Heart left ventricle (tissue), 16 donors: ENCODE measurements around the gene RHBDF2. TPM values are rescaled to one million over a fixed set of nuclear protein-coding genes. Genes with fewer than 3 reads are reported as not detected.

Experiments
- ATAC-seq, 4 donors: fragments of 200-7000 bp; cut with Tn5 transposase; one replicate each; pipeline ENCODE4 v1.9.1; 2020 to 2022; ENCODE audit warnings: moderate library complexity in 4 of 4, mild to moderate bottlenecking in 3 of 4, moderate number of reproducible peaks in 1 of 4
- DNase-seq, 5 donors: peaks; one replicate each; pipeline ENCODE4 v3.0.0-alpha.2; 2020
- H3K27ac ChIP-seq, 12 donors: fragments of 200-600 bp; sonication (generic) in 4 of 12; one replicate each; pipeline versions ENCODE4 v1.5.0 to v1.8.0; 2016 to 2022; ENCODE audit warnings: mild to moderate bottlenecking in 2 of 12
- H3K27me3 ChIP-seq, 9 donors: fragments of 200-600 bp; sonication (generic) in 2 of 9; one replicate each; pipeline versions ENCODE4 v1.5.1 to v1.8.0; 2016 to 2022; ENCODE audit warnings: mild to moderate bottlenecking in 3 of 9
- H3K36me3 ChIP-seq, 9 donors: fragments of 200-600 bp; sonication (generic) in 2 of 9; one replicate each; pipeline versions ENCODE4 v1.5.0 to v1.8.0; 2018 to 2022; ENCODE audit warnings: mild to moderate bottlenecking in 2 of 9
- H3K4me1 ChIP-seq, 12 donors: fragments of 200-600 bp; sonication (generic) in 4 of 12; one replicate each; pipeline versions ENCODE4 v1.5.0 to v1.8.0; 2016 to 2022; ENCODE audit warnings: mild to moderate bottlenecking in 3 of 12
- H3K4me3 ChIP-seq, 12 donors: fragments of 200-600 bp; sonication (generic) in 4 of 12; one replicate each; pipeline versions ENCODE4 v1.5.0 to v1.8.0; 2017 to 2022; ENCODE audit warnings: mild to moderate bottlenecking in 9 of 12, moderate library complexity in 4 of 12
- H3K9me3 ChIP-seq, 12 donors: fragments of 200-600 bp; sonication (generic) in 4 of 12; one replicate each; pipeline versions ENCODE4 v1.5.0 to v1.8.0; 2016 to 2022; ENCODE audit warnings: mild to moderate bottlenecking in 1 of 12
- POLR2A ChIP-seq, 2 donors: fragments of 450-650 bp; IDR thresholded peaks; one replicate each; pipeline ENCODE4 v1.6.1; 2017; ENCODE audit warnings: antibody characterized with exemption in 2 of 2, mild to moderate bottlenecking in 2 of 2, moderate library complexity in 2 of 2
- WGBS, 4 donors: extraction: QIAGEN DNeasy Blood & Tissue Kit in 2 of 4; methylation state at CpG; one replicate each; pipeline versions ENCODE4 v1.1.5 to v1.1.7; 2013 to 2018; 5-methylcytosine and 5-hydroxymethylcytosine counted together
- intact Hi-C, 10 donors: fragments of 100-400 bp; cut with DNase I; formaldehyde crosslinking; loops; one replicate each; pipeline versions ENCODE4 v1.11.1 to v1.14.2; 2022
- polyA plus RNA-seq, 2 donors: library from polyadenylated mRNA; stranded (reverse); fragments of 200-250 nt; gene quantifications; one replicate each; pipeline ENCODE4 v1.2.3, GENCODE V29; 2013
- total RNA-seq, 9 donors: library from RNA; depleted of rRNA in 2 of 9; stranded (reverse); fragments of >200 nt in 2 of 9; fragmentation: NEBNext Ultra II Directional in 3 of 9; extraction: Animal tissue kit (Norgen Biotek cat#: 25700) in 3 of 9; gene quantifications; one replicate each; pipeline versions ENCODE4 v1.1.0 to v1.2.4, GENCODE V29; 2016 to 2023
- TF ChIP-seq, protein P1 (sequence below), 12 donors: fragments of 200-600 bp; sonication (generic) in 4 of 12; IDR thresholded peaks; one replicate each; pipeline versions ENCODE4 v1.5.0 to v1.8.0; 2018 to 2022; ENCODE audit warnings: antibody characterized with exemption in 12 of 12, mild to moderate bottlenecking in 5 of 12
- donor health status: ischemic (EF 13 %, LVEDD 7.1; RV severe dilation, severe dysfunction).
- donor health status: healthy with polysubstance abuse.
- donor health status: DM: no; HTN: yes; CAD: no.
- donor health status: DM: no; HTN: no; CAD: no.
- donor health status: ischemic (EF 25% LVEDD 6.9; RV normal size, moderate dysfunction).
- donor health status: ischemic (EF 25% LVEDD 5.7; RV mildly dilated, moderate dysfunction).
- donor health status: healthy.
- donor health status: DM: yes; HTN: yes; CAD: no.
- donor health status: ischemic (EF 35%, LVEDD 5.7; RV mildly dilated, moderate dysfunction).
- donor health status: nonischemic (EF 11% LVEDD 7.7; RV severe dilation, severe dysfunction).
- donor health status: DM: yes; HTN: yes; CAD: no.
- donor health status: PGD.
- donor health status: ischemic (EF 29% LVEDD 5.4; RV normal size, mild dysfunction).
- donor health status: nonischemic (EF 23%, LVEDD 6.1; RV moderate dilation, normal function).

Gene RHBDF2
- total and polyA plus RNA-seq, 11 donors = 6.3 to 49.4 (median 14.1) TPM

- Histone ChIP-seq H3K27me3 (peaks cover 0 to 28% (median 0%) of the 10 kb centered on the region in 9 donors), H3K36me3 (no peaks in the 10 kb centered on the region), H3K4me1 (peaks cover 13 to 87% (median 58%) of the 10 kb centered on the region in 12 donors), H3K27ac (peak overlapping the region in 1 of 12 donors; percentile 81), H3K9me3 (no peaks in the 10 kb centered on the region), H3K4me3 (no peak overlapping the region)
- DNase-seq (no peak), ATAC-seq (no peak)
- TF ChIP-seq POLR2A (IDR thresholded peaks at IDR 0.05) = no peak
- TF ChIP-seq, protein P1, sequence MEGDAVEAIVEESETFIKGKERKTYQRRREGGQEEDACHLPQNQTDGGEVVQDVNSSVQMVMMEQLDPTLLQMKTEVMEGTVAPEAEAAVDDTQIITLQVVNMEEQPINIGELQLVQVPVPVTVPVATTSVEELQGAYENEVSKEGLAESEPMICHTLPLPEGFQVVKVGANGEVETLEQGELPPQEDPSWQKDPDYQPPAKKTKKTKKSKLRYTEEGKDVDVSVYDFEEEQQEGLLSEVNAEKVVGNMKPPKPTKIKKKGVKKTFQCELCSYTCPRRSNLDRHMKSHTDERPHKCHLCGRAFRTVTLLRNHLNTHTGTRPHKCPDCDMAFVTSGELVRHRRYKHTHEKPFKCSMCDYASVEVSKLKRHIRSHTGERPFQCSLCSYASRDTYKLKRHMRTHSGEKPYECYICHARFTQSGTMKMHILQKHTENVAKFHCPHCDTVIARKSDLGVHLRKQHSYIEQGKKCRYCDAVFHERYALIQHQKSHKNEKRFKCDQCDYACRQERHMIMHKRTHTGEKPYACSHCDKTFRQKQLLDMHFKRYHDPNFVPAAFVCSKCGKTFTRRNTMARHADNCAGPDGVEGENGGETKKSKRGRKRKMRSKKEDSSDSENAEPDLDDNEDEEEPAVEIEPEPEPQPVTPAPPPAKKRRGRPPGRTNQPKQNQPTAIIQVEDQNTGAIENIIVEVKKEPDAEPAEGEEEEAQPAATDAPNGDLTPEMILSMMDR (IDR thresholded peaks at IDR 0.05) = no peak
- intact Hi-C loops = loop anchor here in 1 of 10 donors (2.0 kb wide), 1 partner anchor 15 kb away; no protein-coding TSS in a partner anchor
- 88 to 94% (median 90%) methylated on average over 10 of the region's 10 CpGs for WGBS, 4 donors
Observed at GRCh38 chr17:76541739-76542454, 40.7 kb upstream of the RHBDF2 start.

- Histone ChIP-seq H3K36me3 (no peaks in the 10 kb centered on the region), H3K4me3 (peak overlapping the region in 11 of 12 donors; percentile 12 to 53 (median 44)), H3K27ac (peak overlapping the region in 11 of 12 donors; percentile 58 to 81 (median 76)), H3K9me3 (no peaks in the 10 kb centered on the region), H3K4me1 (peaks cover 13 to 82% (median 55%) of the 10 kb centered on the region in 12 donors), H3K27me3 (peaks cover 0 to 38% (median 0%) of the 10 kb centered on the region in 9 donors)
- ATAC-seq = peak; percentile 91 to 97 (median 93)
- intact Hi-C loops = loop anchor here in 1 of 10 donors (2.0 kb wide), 1 partner anchor 14 kb away; no protein-coding TSS in a partner anchor
- WGBS, 4 donors = 6 to 12% (median 8%) methylated on average over 13 to 27 of the region's 27 CpGs
- TF ChIP-seq, protein P1 (IDR thresholded peaks at IDR 0.05) = peak in 5 of 12 donors; percentile 9 to 55 (median 39)
- peak in 1 of 2 donors; percentile 48 for TF ChIP-seq POLR2A (IDR thresholded peaks at IDR 0.05)
- DNase-seq = peak; percentile 93 to 97 (median 96)
Observed at GRCh38 chr17:76540381-76541300, 39.4 kb upstream of the RHBDF2 start.

DNA sequence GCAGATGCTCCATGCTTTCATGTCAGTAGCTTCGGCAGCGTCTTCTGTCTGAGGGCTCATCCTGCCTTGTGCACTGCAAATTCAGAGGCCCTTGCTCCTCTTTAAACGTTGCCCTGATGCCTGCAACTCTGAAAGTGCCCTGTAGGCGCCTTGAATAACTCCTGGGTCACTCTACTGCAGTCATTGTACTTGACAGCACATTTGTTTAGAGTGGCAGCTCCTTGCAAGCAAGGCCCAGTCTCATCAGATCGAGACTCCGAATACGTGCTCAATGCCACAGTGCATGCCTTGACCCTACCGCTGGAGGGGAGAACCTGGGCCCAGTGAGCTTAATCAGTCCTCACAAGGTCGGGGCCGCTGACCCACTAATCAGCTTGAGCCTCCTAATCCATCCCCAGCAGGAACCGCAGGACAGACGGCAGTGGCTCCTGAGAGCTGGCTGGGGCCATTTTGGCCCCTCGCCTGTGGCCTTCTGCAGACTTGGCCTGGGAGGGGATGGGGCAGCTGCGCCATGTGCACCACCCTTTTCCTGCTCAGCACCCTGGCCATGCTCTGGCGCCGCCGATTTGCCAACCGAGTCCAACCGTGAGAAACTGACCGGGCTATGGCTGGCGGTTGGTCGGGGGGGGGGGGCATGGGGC lies 38.5 kb upstream of the RHBDF2 start, which contains the start of gene PRCD:
Gene PRCD, plus strand, starts transcription at position 414 of the 641 bp plus-strand sequence. Its CDS starts 98 bp downstream, at position 512.
- H3K4me3 ChIP-seq = peak within 1 kb of the TSS in 11 of 12 donors; percentile 12 to 74 (median 58)
- 68 to 85% (median 75%) methylated on average over 17 to 22 of the region's 22 CpGs for WGBS, 4 donors
- peaks cover 0 to 38% (median 0%) of the 10 kb centered on the region in 9 donors for H3K27me3 ChIP-seq
- H3K27ac ChIP-seq = peak within 1 kb of the TSS in 11 of 12 donors; percentile 58 to 90 (median 86)
- peaks cover 9 to 82% (median 50%) of the 10 kb centered on the region in 12 donors for H3K4me1 ChIP-seq
- no peak for ATAC-seq
- intact Hi-C loops = loop anchor here in 1 of 10 donors (2.0 kb wide), 1 partner anchor 13 kb away; no protein-coding TSS in a partner anchor
- H3K36me3 ChIP-seq = no peaks in the 10 kb centered on the region
- DNase-seq = peak in 1 of 5 donors; percentile 25
- H3K9me3 ChIP-seq = no peaks in the 10 kb centered on the region
- no peak for TF ChIP-seq POLR2A (IDR thresholded peaks at IDR 0.05)
- TF ChIP-seq, protein P1 (IDR thresholded peaks at IDR 0.05) = no peak
